HuH-7 (cell line): ENCODE measurements around the gene TERB2.
"Not testable (repeated sequence)": the region's sequence is repeated elsewhere in the genome, so short reads cannot be mapped to it uniquely, and the experiment has no call there.

ENCODE experiments used
- DNase-seq: peaks from one replicate; pipeline ENCODE4 v3.0.0; 2011; ENCODE audit warnings: low spot score

The TERB2 gene

DNA sequence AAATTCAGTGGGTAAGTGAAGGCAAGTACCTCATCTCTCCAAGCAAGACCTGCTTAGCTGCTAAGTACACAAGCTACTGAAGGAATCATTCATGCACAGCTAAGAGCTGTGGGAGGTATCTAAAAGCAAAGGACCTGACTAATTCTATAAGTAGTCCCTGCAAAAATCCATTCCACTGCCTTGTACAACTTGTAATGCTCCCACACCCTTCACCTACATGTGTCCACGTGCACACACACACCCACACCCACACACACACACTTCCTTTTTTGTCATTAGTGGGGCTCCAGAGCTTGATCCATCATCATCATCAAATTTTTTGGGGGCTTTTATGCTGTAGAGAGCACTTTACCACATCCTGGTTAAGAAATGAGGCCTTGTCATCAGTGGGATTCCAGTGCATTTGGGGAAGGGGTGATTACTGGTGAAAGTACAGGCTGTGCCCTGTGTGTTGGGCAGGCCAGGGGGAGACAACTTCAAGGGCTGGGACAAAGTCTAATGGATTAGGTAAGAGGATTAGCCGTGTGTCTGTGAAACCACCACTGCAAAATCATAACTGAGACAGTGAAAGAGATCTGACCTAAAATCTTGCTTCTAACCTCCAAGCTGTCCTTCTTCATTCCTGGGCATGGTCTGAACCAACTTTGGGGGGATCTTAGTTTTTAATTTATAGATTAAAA, 47.4 kb downstream of the TERB2 start:
- not testable (repeated sequence) for DNase-seq

DNA sequence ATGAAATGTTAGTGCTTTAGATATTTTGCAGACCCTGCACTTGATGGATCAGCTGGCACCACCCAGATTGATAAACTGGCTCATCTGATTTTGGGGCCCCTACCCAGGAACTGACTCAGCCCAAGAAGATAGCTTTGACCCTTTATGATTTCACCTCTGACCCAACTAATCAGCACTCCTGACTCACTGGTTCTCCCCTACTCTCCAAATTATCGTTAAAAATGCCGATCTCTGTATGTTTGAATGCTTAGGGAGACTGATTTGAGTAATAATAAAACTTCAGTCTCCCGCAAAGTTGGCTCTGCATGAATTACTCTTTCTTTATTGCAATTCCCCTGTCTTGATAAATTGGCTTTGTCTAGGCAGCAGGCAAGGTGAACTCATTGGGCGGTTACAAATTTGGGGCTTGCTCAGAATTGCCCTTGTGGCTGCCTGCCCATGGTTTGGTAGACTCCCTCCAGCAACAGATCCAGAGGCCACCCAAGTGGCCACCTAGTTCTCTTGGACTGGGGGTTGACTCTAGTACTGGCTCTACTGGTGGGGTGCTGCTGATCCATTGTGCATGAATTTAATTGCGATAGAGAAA, 48.2 kb downstream of the TERB2 start:
- not testable (repeated sequence) for DNase-seq

DNA sequence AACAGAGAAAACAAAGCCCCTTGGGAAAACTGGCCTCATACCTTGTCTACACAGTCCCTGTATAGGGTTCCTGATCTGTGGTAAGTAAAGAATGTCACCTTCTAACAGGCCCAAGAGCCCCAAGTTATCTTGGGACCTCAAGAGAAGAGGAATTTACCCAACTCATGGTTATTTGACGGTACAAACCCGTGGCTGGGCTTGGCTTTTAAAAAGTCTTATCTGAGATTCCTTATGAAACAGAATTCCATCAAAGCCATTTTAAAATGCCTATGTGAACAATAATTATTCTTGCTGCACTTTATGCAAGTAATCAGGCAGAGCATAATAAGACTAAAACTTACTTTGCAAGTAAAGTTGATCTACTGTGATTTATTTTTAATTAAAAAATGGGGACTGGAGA, 52.6 kb downstream of the TERB2 start:
- no peak for DNase-seq

DNA sequence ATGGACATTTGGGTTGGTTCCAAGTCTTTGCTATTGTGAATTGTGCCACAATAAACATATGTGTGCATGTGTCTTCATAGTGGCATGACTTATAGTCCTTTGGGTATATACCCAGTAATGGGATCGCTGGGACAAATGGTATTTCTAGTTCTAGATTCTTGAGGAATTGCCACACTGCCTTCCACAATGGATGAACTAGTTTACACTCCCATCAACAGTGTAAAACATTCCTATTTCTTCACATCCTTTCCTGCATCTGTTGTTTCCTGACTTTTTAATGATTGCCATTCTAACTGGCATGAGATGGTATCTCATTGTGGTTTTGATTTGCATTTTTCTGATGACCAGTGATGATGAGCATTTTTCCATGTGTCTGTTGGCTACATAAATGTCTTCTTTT, 58.6 kb downstream of the TERB2 start:
- not testable (repeated sequence) for DNase-seq

DNA sequence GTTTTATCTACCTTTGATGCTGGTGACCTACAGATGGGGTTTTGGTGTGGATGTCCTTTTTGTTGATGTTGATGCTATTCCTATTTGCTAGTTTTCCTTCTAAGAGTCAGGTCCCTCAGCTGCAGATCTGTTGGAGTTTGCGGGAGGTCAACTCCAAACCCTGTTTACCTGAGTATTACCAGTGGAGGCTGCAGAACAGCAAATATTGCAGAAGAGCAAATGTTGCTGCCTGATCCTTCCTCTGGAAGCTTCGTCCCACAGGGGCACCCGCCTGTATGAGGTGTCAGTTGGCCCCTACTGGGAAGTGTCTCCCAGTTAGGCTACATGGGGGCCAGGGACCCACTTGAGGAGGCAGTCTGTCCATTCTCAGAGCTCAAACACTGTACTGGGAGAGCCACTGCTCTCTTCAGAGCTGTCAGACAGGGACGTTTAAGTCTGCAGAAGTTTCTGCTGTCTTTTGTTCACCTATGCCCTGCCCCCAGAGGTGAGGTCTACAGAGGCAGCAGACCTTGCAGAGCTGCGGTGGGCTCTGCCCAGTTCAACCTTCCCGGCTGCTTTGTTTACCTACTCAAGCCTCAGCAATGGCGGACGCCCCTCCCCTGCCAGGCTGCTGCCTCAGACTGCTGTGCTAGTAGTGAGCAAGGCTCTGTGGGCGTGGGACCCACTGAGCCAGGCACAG, 63.9 kb downstream of the TERB2 start:
- DNase-seq, result not testable (repeated sequence)

DNA sequence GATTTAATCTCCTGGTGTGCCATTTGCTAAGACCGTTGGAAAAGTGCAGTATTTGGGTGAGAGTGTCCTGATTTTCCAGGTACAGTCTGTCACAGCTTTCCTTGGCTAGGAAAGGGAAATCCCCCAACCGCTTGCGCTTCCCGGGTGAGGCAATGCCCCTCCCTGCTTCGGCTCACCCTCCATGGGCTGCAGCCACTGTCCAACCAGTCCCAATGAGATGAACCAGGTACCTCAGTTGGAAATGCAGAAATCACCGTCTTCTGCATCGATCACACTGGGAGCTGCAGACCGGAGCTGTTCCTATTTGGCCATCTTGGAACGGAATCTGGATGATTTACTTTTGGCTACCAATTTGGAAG, 64.4 kb downstream of the TERB2 start:
- DNase-seq, result not testable (repeated sequence)

DNA sequence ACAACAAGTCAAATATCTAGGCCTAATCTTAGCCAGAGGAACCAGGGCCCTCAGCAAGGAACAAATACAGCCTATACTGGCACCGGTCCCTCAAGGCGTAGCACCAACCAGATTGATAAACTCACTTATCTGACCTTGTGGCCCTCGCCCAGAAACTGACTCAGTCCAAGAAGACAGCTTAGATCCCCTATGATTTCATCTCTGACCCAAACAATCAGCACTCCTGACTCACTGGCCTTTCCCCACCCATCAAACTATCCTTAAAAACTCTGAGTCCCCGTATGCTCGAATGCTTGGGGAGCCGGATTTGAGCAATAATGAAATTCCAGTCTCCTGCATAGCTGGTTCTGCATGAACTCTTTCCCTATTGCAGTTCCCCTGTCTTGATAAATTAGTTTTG, 64.9 kb downstream of the TERB2 start:
- no peak for DNase-seq

DNA sequence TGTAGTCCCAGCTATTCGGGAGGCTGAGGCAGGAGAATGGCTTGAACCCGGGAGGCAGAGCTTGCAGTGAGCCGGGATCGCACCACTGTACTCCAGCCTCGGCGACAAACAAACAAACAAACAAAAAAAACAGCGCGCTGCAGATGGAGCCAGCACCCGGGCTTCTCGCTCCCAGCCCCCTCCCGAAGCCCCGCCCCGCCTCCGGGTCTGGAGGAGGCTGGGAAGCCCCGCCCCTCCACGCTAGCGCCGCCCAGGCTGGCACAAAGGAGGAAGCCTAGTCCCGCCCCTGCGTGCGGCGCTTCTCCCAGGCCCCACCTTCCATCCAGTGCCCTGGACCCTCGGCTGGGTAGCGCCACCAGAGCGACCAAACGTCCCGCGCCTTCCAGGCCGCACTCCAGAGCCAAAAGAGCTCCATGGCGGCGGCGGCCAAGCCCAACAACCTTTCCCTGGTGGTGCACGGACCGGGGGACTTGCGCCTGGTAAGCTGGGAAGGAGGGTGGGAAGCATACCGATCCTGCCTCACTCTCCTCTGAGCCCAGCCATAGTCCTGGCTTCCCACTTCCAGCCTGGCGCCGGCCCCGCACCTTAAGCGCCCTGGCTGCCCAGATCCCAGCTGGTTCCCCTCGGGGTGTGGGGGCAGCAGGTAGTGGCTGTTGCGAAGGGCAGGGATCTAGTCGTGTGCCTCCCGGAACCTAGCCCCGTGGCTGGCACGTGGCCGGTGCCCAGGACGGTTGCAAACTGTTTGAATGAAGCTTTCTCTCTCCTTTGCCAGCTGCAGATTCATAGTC, 66.6 kb downstream of the TERB2 start, which contains the start of gene SORD:
Gene SORD (plus strand): TSS at position 325 of the 788 bp plus-strand sequence. CDS start 89 bp downstream, at position 414.
- DNase-seq, result peak; percentile 97

DNA sequence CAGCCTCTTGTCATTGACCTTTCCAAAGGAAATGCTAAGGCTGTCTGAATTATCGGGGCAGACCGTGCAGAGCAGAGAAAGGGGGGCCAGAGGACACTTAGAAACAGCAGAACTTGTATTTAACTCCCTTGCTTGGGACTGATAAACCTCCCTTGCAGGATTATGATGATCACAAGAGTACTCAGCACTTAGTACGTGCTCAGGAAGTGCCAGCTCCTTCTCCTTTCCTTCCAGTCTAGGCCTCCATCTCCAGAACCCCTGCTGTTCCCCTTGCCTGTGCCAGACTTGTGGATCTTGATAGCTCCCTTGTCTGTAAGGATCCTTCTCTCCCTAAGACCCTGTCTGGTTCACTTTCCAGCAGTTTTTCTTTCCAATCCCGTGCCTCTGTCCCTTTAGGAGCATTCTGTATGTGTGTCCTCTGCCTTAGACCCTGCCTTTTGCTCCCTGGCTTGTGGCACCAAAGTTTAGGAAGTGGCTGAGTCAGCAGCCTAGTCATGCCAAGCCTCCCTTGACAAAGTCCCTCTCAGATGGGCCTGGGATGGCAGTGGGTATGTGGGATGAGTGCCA, 67.3 kb downstream of the TERB2 start:
- DNase-seq, result no peak

DNA sequence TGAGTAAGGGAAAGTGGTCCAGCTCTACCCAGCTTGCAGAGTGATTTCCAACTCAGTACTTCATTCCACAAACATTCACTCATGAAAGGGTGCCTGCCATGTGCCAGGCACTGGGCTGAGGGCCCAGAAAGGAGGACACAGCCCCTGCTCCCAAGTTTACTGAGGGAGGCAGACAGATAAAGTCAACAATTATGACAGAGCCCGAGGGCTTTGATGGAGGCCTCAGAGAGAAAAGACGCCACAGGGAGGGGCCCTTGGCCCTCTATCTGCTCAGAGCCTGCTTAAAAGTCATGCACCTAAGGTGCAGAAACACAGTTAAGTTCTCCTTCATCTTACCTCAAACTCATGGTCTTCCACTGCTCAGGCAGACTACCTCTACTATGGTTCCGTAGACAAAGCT, 68.2 kb downstream of the TERB2 start:
- DNase-seq, result not testable (repeated sequence)

DNA sequence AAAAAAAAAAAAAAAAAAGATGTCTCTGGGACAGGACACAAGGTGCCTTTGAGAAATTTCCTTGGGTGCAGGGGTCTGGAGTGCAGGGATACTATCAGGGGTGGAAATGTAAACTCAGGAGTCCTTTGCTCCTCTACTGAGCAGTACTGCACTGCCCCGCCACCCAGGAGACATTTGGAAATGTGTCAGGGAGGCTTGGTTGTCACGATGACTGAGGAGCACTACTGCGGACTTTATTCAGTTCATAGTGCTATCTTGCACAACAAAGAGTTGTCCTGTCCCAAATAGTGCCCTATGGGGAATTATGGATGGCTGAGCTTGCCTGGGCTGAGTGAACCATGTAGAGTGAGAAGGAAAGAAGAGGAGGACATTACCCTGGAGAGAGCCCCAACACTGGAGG, 69.1 kb downstream of the TERB2 start:
- DNase-seq, result not testable (repeated sequence)

DNA sequence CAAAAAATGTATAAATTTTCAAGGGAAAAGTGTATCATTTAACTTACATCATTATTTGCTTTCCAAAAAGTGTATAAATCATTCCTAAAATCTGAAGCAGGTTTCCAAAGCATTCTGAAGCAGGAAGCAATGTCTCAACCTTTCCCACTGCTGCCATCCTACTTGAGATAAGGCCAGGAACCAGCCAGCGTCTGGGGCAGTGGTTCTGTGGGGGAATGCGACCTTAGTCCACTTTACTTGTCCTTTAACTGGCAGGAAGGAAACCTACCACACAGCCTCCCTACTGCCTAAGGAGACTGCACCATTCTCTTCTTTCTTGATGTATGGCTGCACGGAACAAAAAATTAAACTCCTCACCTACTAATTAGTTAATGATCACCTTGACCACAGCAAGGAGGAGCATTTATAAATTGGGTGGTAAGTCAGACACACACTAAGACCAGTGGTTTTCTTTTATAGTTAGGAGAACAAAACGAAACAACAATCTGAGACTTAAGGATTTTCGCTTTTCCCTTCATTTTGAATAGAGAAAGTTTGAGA, 70.2 kb downstream of the TERB2 start:
- DNase-seq, result no peak

DNA sequence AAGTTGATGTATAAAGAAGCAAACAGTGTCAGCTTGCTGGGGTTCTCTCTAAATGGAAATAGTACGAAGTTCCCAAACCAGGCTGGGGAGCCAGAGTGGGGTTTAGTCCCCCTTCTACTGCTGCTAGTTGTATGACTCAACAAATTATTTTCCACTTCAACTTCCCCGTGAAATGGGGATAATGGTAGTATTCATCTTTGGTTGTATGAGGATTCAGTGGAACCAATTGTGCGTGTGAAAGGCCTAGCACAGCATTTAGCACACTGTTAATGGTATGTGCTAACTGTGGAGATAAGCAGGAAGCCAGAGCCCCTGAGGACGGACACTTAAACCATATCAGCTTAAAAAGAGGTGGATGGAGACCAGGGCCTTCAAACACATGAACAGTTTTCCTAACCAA, 70.7 kb downstream of the TERB2 start:
- no peak for DNase-seq
